LoVo (cell line): ENCODE measurements around the gene MAPK8IP1.
"Not testable (repeated sequence)": the region's sequence is repeated elsewhere in the genome, so short reads cannot be mapped to it uniquely, and the experiment has no call there.

Experiments
- DNase-seq: peaks from one replicate; pipeline ENCODE4 v3.0.0-alpha.2; 2016; ENCODE audit warnings: low spot score

Gene MAPK8IP1

GRCh38 chr11:45885274-45885920, at the start of gene MAPK8IP1:
MAPK8IP1 (plus strand) TSS chr11:45885651; CDS start chr11:45885821, 170 bp downstream.
- DNase-seq = peak; percentile 71

- DNase-seq = no peak
Observed at GRCh38 chr11:45839204-45839603, 46.2 kb upstream of the MAPK8IP1 start.

GRCh38 chr11:45840251-45840650, 45.2 kb upstream of the MAPK8IP1 start:
- not testable (repeated sequence) for DNase-seq

GRCh38 chr11:45843158-45843924, 42.1 kb upstream of the MAPK8IP1 start:
- DNase-seq = peak; percentile 90

GRCh38 chr11:45844822-45845578, 40.5 kb upstream of the MAPK8IP1 start:
- no peak for DNase-seq

- no peak for DNase-seq
Observed at GRCh38 chr11:45846174-45846675, 39.2 kb upstream of the MAPK8IP1 start.

GRCh38 chr11:45846974-45847910, 38.2 kb upstream of the MAPK8IP1 start, which contains the start of gene CRY2:
CRY2 (plus strand) TSS chr11:45847475; CDS start chr11:45847491, 16 bp downstream.
- peak; percentile 97 for DNase-seq

GRCh38 chr11:45847911-45848316, 37.5 kb upstream of the MAPK8IP1 start:
- DNase-seq = peak; percentile 44

- no peak for DNase-seq
Observed at GRCh38 chr11:45848654-45849081, 36.8 kb upstream of the MAPK8IP1 start.

GRCh38 chr11:45850446-45850845, 35.0 kb upstream of the MAPK8IP1 start:
- DNase-seq = no peak

GRCh38 chr11:45851228-45851627, 34.2 kb upstream of the MAPK8IP1 start:
- no peak for DNase-seq

GRCh38 chr11:45852018-45852711, 33.3 kb upstream of the MAPK8IP1 start:
- no peak for DNase-seq

- no peak for DNase-seq
Observed at GRCh38 chr11:45852712-45853101, 32.7 kb upstream of the MAPK8IP1 start.

- no peak for DNase-seq
Observed at GRCh38 chr11:45853332-45854219, 31.9 kb upstream of the MAPK8IP1 start.

GRCh38 chr11:45855308-45855707, 30.1 kb upstream of the MAPK8IP1 start:
- DNase-seq = no peak

GRCh38 chr11:45856044-45856468, 29.4 kb upstream of the MAPK8IP1 start:
- DNase-seq = no peak

- DNase-seq = no peak
Observed at GRCh38 chr11:45857961-45858474, 27.4 kb upstream of the MAPK8IP1 start.

- no peak for DNase-seq
Observed at GRCh38 chr11:45858751-45859398, 26.6 kb upstream of the MAPK8IP1 start.

- DNase-seq = no peak
Observed at GRCh38 chr11:45859661-45860140, 25.8 kb upstream of the MAPK8IP1 start.
